SK-N-MC (cell line): ENCODE measurements around the gene SERPINA4.

ENCODE experiments used
- EZH2 ChIP-seq: fragments of 200-600 bp; sonication (generic); IDR thresholded peaks from one replicate; pipeline ENCODE4 v1.6.1; 2017; ENCODE audit warnings: antibody characterized with exemption
- FOXP2 ChIP-seq: optimal IDR thresholded peaks from 2 replicates; pipeline ENCODE3; 2011; ENCODE audit warnings: mild to moderate bottlenecking, moderate library complexity; ENCODE audit not compliant: insufficient read depth; ENCODE audit errors: extremely low read length, control extremely low read depth

- TF ChIP-seq EZH2, result no peak
- TF ChIP-seq FOXP2, result no peak
Observed at GRCh38 chr14:94548999-94549985, 11.9 kb upstream of the SERPINA4 start.
